ENCODE measurements around the gene ILRUN.

- TF ChIP-seq CTCF (conservative IDR thresholded peaks at IDR 0.05; ENCODE audit: low read depth in 2 of 2) (no peak), POLR2AphosphoS5 (IDR thresholded peaks at IDR 0.05; ENCODE audit: low read depth) (no peak), EZH2 (IDR thresholded peaks at IDR 0.05; ENCODE audit: low read depth, unreplicated experiment) (no peak), JUNB (IDR thresholded peaks at IDR 0.05; ENCODE audit: unreplicated experiment) (no peak), CREB1 (CRISPR knock-in tag; IDR thresholded peaks at IDR 0.05; ENCODE audit: low read depth) (no peak), REST (IDR thresholded peaks at IDR 0.05; ENCODE audit: unreplicated experiment) (no peak), EZH2phosphoT487 (IDR thresholded peaks at IDR 0.05; ENCODE audit: unreplicated experiment) (no peak)
These were observed 28.9 kb downstream of the ILRUN start for GRCh38 chr6:34667481-34668238.

All from GM23338 (cell line).